GM23338 (cell line): ENCODE data around the gene HERPUD1. TPM values are rescaled to one million over a fixed set of nuclear protein-coding genes. Genes with fewer than 3 reads are reported as not detected.

Source experiments
- ATAC-seq: fragments of 200-7000 bp; cut with Tn5 transposase; 3 replicates; pipeline ENCODE4 v1.9.1; 2020
- DNase-seq: peaks from one replicate; pipeline ENCODE4 v3.0.0-alpha.2; 2015; ENCODE audit warnings: low spot score
- H2AFZ ChIP-seq: fragments of 200-600 bp; sonication (generic); 2 replicates; pipeline ENCODE4 v1.8.0; 2016; ENCODE audit warnings: antibody characterized with exemption, mild to moderate bottlenecking, moderate library complexity
- H3F3A ChIP-seq: fragments of 200-600 bp; sonication (generic); replicated peaks from 2 replicates; pipeline ENCODE4 v1.8.0; 2017; ENCODE audit warnings: antibody characterized with exemption, mixed run types, low read depth
- H3K27ac ChIP-seq: fragments of 200-600 bp; sonication (generic); 2 replicates; pipeline ENCODE4 v1.6.1; 2016; ENCODE audit warnings: low read depth
- H3K27me3 ChIP-seq: fragments of 200-600 bp; sonication (generic); 2 replicates; pipeline ENCODE4 v1.8.0; 2016; ENCODE audit warnings: mild to moderate bottlenecking, mixed run types, moderate library complexity; ENCODE audit not compliant: insufficient read depth
- H3K36me3 ChIP-seq: fragments of 200-600 bp; sonication (generic); 2 replicates; pipeline ENCODE4 v1.8.0; 2016; ENCODE audit warnings: mild to moderate bottlenecking; ENCODE audit not compliant: insufficient read depth
- H3K4me1 ChIP-seq: fragments of 200-600 bp; sonication (generic); 2 replicates; pipeline ENCODE4 v1.8.0; 2016; ENCODE audit warnings: mild to moderate bottlenecking, moderate library complexity; ENCODE audit not compliant: insufficient read depth
- H3K4me2 ChIP-seq: fragments of 200-600 bp; sonication (generic); 2 replicates; pipeline ENCODE4 v1.7.1; 2017; ENCODE audit warnings: mixed run types
- H3K4me3 ChIP-seq: fragments of 200-600 bp; sonication (generic); 2 replicates; pipeline ENCODE4 v1.6.1; 2016; ENCODE audit warnings: mixed run types
- H3K79me2 ChIP-seq: fragments of 200-600 bp; sonication (generic); replicated peaks from 2 replicates; pipeline ENCODE4 v1.8.0; 2017; ENCODE audit warnings: mild to moderate bottlenecking; ENCODE audit not compliant: insufficient read depth
- H3K9me2 ChIP-seq: fragments of 200-600 bp; sonication (generic); 2 replicates; pipeline ENCODE4 v1.8.0; 2017; ENCODE audit not compliant: insufficient read depth
- H4K20me1 ChIP-seq: fragments of 200-600 bp; sonication (generic); replicated peaks from 2 replicates; pipeline ENCODE4 v1.8.0; 2017; ENCODE audit warnings: mild to moderate bottlenecking; ENCODE audit not compliant: insufficient read depth
- H3K27ac Mint-ChIP-seq: 2 replicates; pipeline ENCODE4 v1.8.0; 2020; ENCODE audit warnings: inconsistent platforms, mild to moderate bottlenecking, moderate library complexity, mixed read lengths
- H3K27me3 Mint-ChIP-seq: 3 replicates; pipeline ENCODE4 v1.8.0; 2022; ENCODE audit warnings: low read depth, mild to moderate bottlenecking, moderate library complexity, mixed read lengths, inconsistent platforms; ENCODE audit not compliant: insufficient read depth, poor library complexity
- H3K36me3 Mint-ChIP-seq: 3 replicates; pipeline ENCODE4 v1.8.0; 2021; ENCODE audit warnings: low read depth, mild to moderate bottlenecking, inconsistent platforms, moderate library complexity, mixed read lengths
- H3K4me1 Mint-ChIP-seq: 3 replicates; pipeline ENCODE4 v1.8.0; 2020; ENCODE audit warnings: mild to moderate bottlenecking, inconsistent platforms, mixed read lengths
- H3K4me3 Mint-ChIP-seq: 3 replicates; pipeline ENCODE4 v1.8.0; 2021; ENCODE audit warnings: moderate library complexity, mild to moderate bottlenecking, inconsistent platforms, mixed read lengths
- H3K9me3 Mint-ChIP-seq: 3 replicates; pipeline ENCODE4 v1.8.0; 2020; ENCODE audit warnings: moderate library complexity, mild to moderate bottlenecking, inconsistent platforms, mixed read lengths
- CREB1 ChIP-seq: fragments of 250-450 bp; sonication (Bioruptor Pico); IDR thresholded peaks from 2 replicates; pipeline ENCODE4 v1.5.0; 2020; ENCODE audit warnings: low read depth, mild to moderate bottlenecking, moderate library complexity
- ETS1 ChIP-seq: IDR thresholded peaks from 2 replicates; pipeline ENCODE4 v1.6.1; 2016; ENCODE audit warnings: antibody characterized with exemption
- EZH2 ChIP-seq: fragments of 200-600 bp; sonication (generic); IDR thresholded peaks from one replicate; pipeline ENCODE4 v1.8.0; 2017; ENCODE audit warnings: antibody characterized with exemption, mild to moderate bottlenecking, low read depth; ENCODE audit not compliant: unreplicated experiment
- EZH2phosphoT487 ChIP-seq: fragments of 200-600 bp; sonication (generic); IDR thresholded peaks from one replicate; pipeline ENCODE4 v1.8.1; 2018; ENCODE audit warnings: antibody characterized with exemption; ENCODE audit not compliant: unreplicated experiment
- JUNB ChIP-seq: IDR thresholded peaks from one replicate; pipeline ENCODE4 v1.6.1; 2016; ENCODE audit warnings: antibody characterized with exemption; ENCODE audit not compliant: unreplicated experiment
- NANOG ChIP-seq: IDR thresholded peaks from 2 replicates; pipeline ENCODE4 v1.6.1; 2016; ENCODE audit warnings: antibody characterized with exemption, borderline replicate concordance
- POLR2AphosphoS5 ChIP-seq: IDR thresholded peaks from 2 replicates; pipeline ENCODE4 v1.6.1; 2016; ENCODE audit warnings: antibody characterized with exemption, low read depth
- REST ChIP-seq: IDR thresholded peaks from one replicate; pipeline ENCODE4 v1.6.1; 2018; ENCODE audit warnings: antibody characterized with exemption; ENCODE audit not compliant: unreplicated experiment
- STAT1 ChIP-seq: IDR thresholded peaks from one replicate; pipeline ENCODE4 v1.6.1; 2016; ENCODE audit warnings: antibody characterized with exemption; ENCODE audit not compliant: unreplicated experiment
- ZNF114 ChIP-seq: fragments of 250-450 bp; sonication (Bioruptor Pico); IDR thresholded peaks from 2 replicates; pipeline ENCODE4 v1.5.0; 2020; ENCODE audit warnings: mild to moderate bottlenecking, moderate library complexity
- ZNF331 ChIP-seq: fragments of 250-450 bp; sonication (Bioruptor Pico); IDR thresholded peaks from 2 replicates; pipeline ENCODE4 v1.5.0; 2020; ENCODE audit warnings: low read depth, mild to moderate bottlenecking, moderate library complexity
- ZNF462 ChIP-seq: fragments of 250-450 bp; sonication (Bioruptor Pico); IDR thresholded peaks from 2 replicates; pipeline ENCODE4 v1.5.0; 2020; ENCODE audit warnings: mild to moderate bottlenecking, moderate library complexity
- polyA plus RNA-seq: library from polyadenylated mRNA; unstranded; fragments of >200 nt; fragmentation: Nextera tagmentation; extraction: Ambion mirVana; gene quantifications from 2 replicates; pipeline ENCODE4 v1.2.1, GENCODE V29; 2016
- total RNA-seq: library from RNA; depleted of rRNA; stranded (reverse); fragments of >200 nt; shearing (Covaris generic); gene quantifications from 2 replicates; pipeline ENCODE4 v1.2.3, GENCODE V29; 2014
- TF ChIP-seq, protein P1 (sequence below), 2 experiments: fragments of 200-600 bp in 1 of 2; sonication (generic) in 1 of 2; conservative IDR thresholded peaks; 2 replicates each; pipeline versions ENCODE4 v1.5.1 to v1.6.1; 2016 to 2017; ENCODE audit warnings: antibody characterized with exemption in 2 of 2, low read depth in 2 of 2, mild to moderate bottlenecking in 2 of 2, moderate library complexity in 1 of 2

The HERPUD1 gene
- total and polyA plus RNA-seq, 2 experiments from 2014 or later, result 41.1 to 44.1 TPM

- Mint-ChIP-seq H3K4me3 (no peak overlapping the region), H3K4me1 (no peaks in the 10 kb centered on the region), H3K27me3 (peaks cover 2% of the 10 kb centered on the region), H3K27ac (no peak overlapping the region), H3K9me3 (peaks cover 9% of the 10 kb centered on the region), H3K36me3 (peaks cover 2% of the 10 kb centered on the region; the same call in 2 of the 3 replicates)
- ATAC-seq, result no peak; the same call in 2 of the 3 replicates
- Histone ChIP-seq H3K79me2 (no peaks in the 10 kb centered on the region), H3K27me3 (no peaks in the 10 kb centered on the region), H4K20me1 (no peaks in the 10 kb centered on the region), H3K4me3 (no peak overlapping the region), H2AFZ (no peak overlapping the region), H3F3A (no peaks in the 10 kb centered on the region), H3K9me2 (no peaks in the 10 kb centered on the region), H3K27ac (no peak overlapping the region), H3K36me3 (no peaks in the 10 kb centered on the region), H3K4me1 (no peaks in the 10 kb centered on the region), H3K4me2 (no peak overlapping the region)
- TF ChIP-seq REST, result no peak
- TF ChIP-seq POLR2AphosphoS5, result no peak
- TF ChIP-seq ZNF331 (CRISPR knock-in tag), result no peak
- TF ChIP-seq CREB1 (CRISPR knock-in tag), result no peak
- no peak for TF ChIP-seq ETS1
- TF ChIP-seq JUNB, result no peak
- no peak for TF ChIP-seq ZNF462 (CRISPR knock-in tag)
- TF ChIP-seq EZH2phosphoT487, result no peak
- TF ChIP-seq, protein P1, sequence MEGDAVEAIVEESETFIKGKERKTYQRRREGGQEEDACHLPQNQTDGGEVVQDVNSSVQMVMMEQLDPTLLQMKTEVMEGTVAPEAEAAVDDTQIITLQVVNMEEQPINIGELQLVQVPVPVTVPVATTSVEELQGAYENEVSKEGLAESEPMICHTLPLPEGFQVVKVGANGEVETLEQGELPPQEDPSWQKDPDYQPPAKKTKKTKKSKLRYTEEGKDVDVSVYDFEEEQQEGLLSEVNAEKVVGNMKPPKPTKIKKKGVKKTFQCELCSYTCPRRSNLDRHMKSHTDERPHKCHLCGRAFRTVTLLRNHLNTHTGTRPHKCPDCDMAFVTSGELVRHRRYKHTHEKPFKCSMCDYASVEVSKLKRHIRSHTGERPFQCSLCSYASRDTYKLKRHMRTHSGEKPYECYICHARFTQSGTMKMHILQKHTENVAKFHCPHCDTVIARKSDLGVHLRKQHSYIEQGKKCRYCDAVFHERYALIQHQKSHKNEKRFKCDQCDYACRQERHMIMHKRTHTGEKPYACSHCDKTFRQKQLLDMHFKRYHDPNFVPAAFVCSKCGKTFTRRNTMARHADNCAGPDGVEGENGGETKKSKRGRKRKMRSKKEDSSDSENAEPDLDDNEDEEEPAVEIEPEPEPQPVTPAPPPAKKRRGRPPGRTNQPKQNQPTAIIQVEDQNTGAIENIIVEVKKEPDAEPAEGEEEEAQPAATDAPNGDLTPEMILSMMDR (conservative IDR thresholded peaks at IDR 0.05; ENCODE audit: low read depth in 2 of 2), result no peak
- TF ChIP-seq STAT1, result no peak
- TF ChIP-seq ZNF114 (CRISPR knock-in tag), result no peak
- no peak for TF ChIP-seq EZH2
- TF ChIP-seq NANOG, result no peak
- DNase-seq, result no peak
Observed at GRCh38 chr16:56892705-56893104, 39.2 kb upstream of the HERPUD1 start.
